H1 (cell line): ENCODE data around the gene PCDHGB6. TPM values are rescaled to one million over a fixed set of nuclear protein-coding genes. Genes with fewer than 3 reads are reported as not detected.
"Not testable (repeated sequence)": the region's sequence is repeated elsewhere in the genome, so short reads cannot be mapped to it uniquely, and the experiment has no call there.

Source experiments
- CTCF ChIA-PET: fragments of 300-600 bp; sonication (Branson Sonifier 250); formaldehyde crosslinking; loops from one replicate; lab custom pipeline; 2021; ENCODE audit not compliant: partially characterized antibody; lab: Charles Lee
- POLR2A ChIA-PET: fragments of 300-600 bp; sonication (Branson Sonifier 250); formaldehyde crosslinking; loops from one replicate; lab custom pipeline; 2021; ENCODE audit warnings: inconsistent platforms; ENCODE audit not compliant: partially characterized antibody; lab: Charles Lee
- DNase-seq, 2 experiments: peaks; one replicate each; pipeline versions ENCODE4 v3.0.0 to v3.0.0-alpha.2; 2010 to 2022; ENCODE audit warnings: low spot score in 2 of 2, low read depth in 1 of 2, mixed read lengths in 1 of 2
- FAIRE-seq: peaks from 2 replicates; lab custom pipeline; 2011; peaks lifted over from hg19 to GRCh38; lab: Jason Lieb, UNC
- H2AFZ ChIP-seq: 2 replicates; pipeline ENCODE4 v1.8.1; 2012; ENCODE audit warnings: low read length, inconsistent platforms
- H2AK5ac ChIP-seq: 2 replicates; pipeline ENCODE4 v1.6.1; 2013; ENCODE audit warnings: low read depth, low read length
- H2BK120ac ChIP-seq: replicated peaks from 2 replicates; pipeline ENCODE3; 2013; ENCODE audit warnings: low read depth, low read length, inconsistent platforms
- H2BK12ac ChIP-seq: 2 replicates; pipeline ENCODE4 v1.6.1; 2013; ENCODE audit warnings: low read depth, low read length
- H2BK15ac ChIP-seq: 2 replicates; pipeline ENCODE4 v1.6.1; 2013; ENCODE audit warnings: low read length
- H2BK20ac ChIP-seq: 2 replicates; pipeline ENCODE4 v1.6.1; 2013; ENCODE audit warnings: low read length
- H2BK5ac ChIP-seq: 2 replicates; pipeline ENCODE4 v1.6.1; 2013; ENCODE audit warnings: low read depth, low read length
- H3K14ac ChIP-seq: 2 replicates; pipeline ENCODE4 v1.6.1; 2013; ENCODE audit warnings: inconsistent platforms; ENCODE audit not compliant: insufficient read length
- H3K18ac ChIP-seq: 2 replicates; pipeline ENCODE4 v1.6.1; 2013; ENCODE audit warnings: low read length; ENCODE audit errors: extremely low read depth
- H3K23ac ChIP-seq: 2 replicates; pipeline ENCODE4 v1.6.1; 2013; ENCODE audit warnings: inconsistent platforms; ENCODE audit not compliant: insufficient read length
- H3K23me2 ChIP-seq: 2 replicates; pipeline ENCODE4 v1.6.1; 2013; ENCODE audit warnings: low read depth, low read length
- H3K27ac ChIP-seq: 2 replicates; pipeline ENCODE4 v1.6.1; 2011; ENCODE audit warnings: low read depth, low read length, inconsistent platforms
- H3K27me3 ChIP-seq, 4 experiments: replicated peaks in 1 of 4; 1 replicate in 1 of 4; 2 replicates in 3 of 4; pipeline versions ENCODE4 v1.6.1 to v1.8.1; 2011 to 2013; ENCODE audit warnings: low read length in 3 of 4, mild to moderate bottlenecking in 3 of 4, inconsistent platforms in 2 of 4, mixed read lengths in 2 of 4, moderate library complexity in 1 of 4; ENCODE audit not compliant: control insufficient read depth in 3 of 4, insufficient read depth in 3 of 4; ENCODE audit errors: extremely low read depth in 1 of 4
- H3K36me3 ChIP-seq, 4 experiments: 2 replicates each; pipeline versions ENCODE4 v1.6.1 to v1.8.1; 2011 to 2013; ENCODE audit warnings: mild to moderate bottlenecking in 4 of 4, low read length in 3 of 4, moderate library complexity in 2 of 4, control low read depth in 1 of 4, inconsistent platforms in 1 of 4; ENCODE audit not compliant: insufficient read depth in 4 of 4, control insufficient read depth in 2 of 4
- H3K4ac ChIP-seq: replicated peaks from 2 replicates; pipeline ENCODE3; 2013; ENCODE audit warnings: low read length, low read depth, mixed read lengths, inconsistent platforms; ENCODE audit not compliant: insufficient read length
- H3K4me1 ChIP-seq, 4 experiments: replicated peaks in 1 of 4; 1 replicate in 1 of 4; 2 replicates in 3 of 4; pipeline versions ENCODE4 v1.6.1 to v1.8.1; 2011 to 2013; ENCODE audit warnings: low read length in 3 of 4, inconsistent platforms in 2 of 4, mixed read lengths in 1 of 4; ENCODE audit not compliant: insufficient read depth in 4 of 4, control insufficient read depth in 3 of 4
- H3K4me2 ChIP-seq, 2 experiments: 2 replicates each; pipeline versions ENCODE4 v1.6.1 to v1.8.1; 2011 to 2013; ENCODE audit warnings: low read depth in 2 of 2, low read length in 2 of 2, control low read depth in 1 of 2, inconsistent platforms in 1 of 2, mild to moderate bottlenecking in 1 of 2; ENCODE audit not compliant: insufficient read depth in 1 of 2
- H3K4me3 ChIP-seq, 4 experiments: fragments of 200-600, 300-600 bp in 1 of 4; sonication (generic), shearing (Covaris generic), sonication (Bioruptor Twin) in 1 of 4; 2 replicates each; pipeline versions ENCODE4 v1.5.1 to v1.8.1; 2011 to 2016; ENCODE audit warnings: low read length in 4 of 4, low read depth in 3 of 4, control low read depth in 2 of 4, inconsistent platforms in 2 of 4, mild to moderate bottlenecking in 2 of 4, mixed read lengths in 1 of 4, moderate library complexity in 1 of 4; ENCODE audit not compliant: insufficient read depth in 2 of 4; ENCODE audit errors: extremely low read depth in 1 of 4
- H3K56ac ChIP-seq: replicated peaks from 2 replicates; pipeline ENCODE3; 2013; ENCODE audit warnings: low read depth, mild to moderate bottlenecking, mixed read lengths, low read length, inconsistent platforms; ENCODE audit not compliant: insufficient read length
- H3K79me1 ChIP-seq: 2 replicates; pipeline ENCODE4 v1.6.1; 2013; ENCODE audit warnings: low read depth, low read length, control low read depth
- H3K79me2 ChIP-seq, 2 experiments: 2 replicates each; pipeline versions ENCODE4 v1.6.1 to v1.8.1; 2012 to 2013; ENCODE audit warnings: low read length in 2 of 2, mild to moderate bottlenecking in 2 of 2, inconsistent platforms in 1 of 2; ENCODE audit not compliant: insufficient read depth in 2 of 2, control insufficient read depth in 1 of 2
- H3K9ac ChIP-seq, 4 experiments: replicated peaks in 1 of 4; 1 replicate in 1 of 4; 2 replicates in 3 of 4; pipeline versions ENCODE4 v1.6.1 to v1.8.1; 2011 to 2013; ENCODE audit warnings: low read depth in 3 of 4, low read length in 3 of 4, control low read depth in 2 of 4, mild to moderate bottlenecking in 2 of 4, moderate library complexity in 2 of 4, inconsistent platforms in 1 of 4; ENCODE audit errors: extremely low read depth in 1 of 4
- H3K9me3 ChIP-seq, 2 experiments: 2 replicates each; pipeline versions ENCODE4 v1.6.1 to v1.8.1; 2012 to 2013; ENCODE audit warnings: mild to moderate bottlenecking in 2 of 2, moderate library complexity in 2 of 2, control low read depth in 1 of 2, inconsistent platforms in 1 of 2, low read depth in 1 of 2, low read length in 1 of 2, mixed read lengths in 1 of 2; ENCODE audit not compliant: insufficient read depth in 2 of 2
- H4K20me1 ChIP-seq, 2 experiments: replicated peaks in 1 of 2; 2 replicates each; pipeline versions ENCODE3 to v1.8.1; 2011 to 2013; ENCODE audit warnings: inconsistent platforms in 2 of 2, low read length in 2 of 2, mild to moderate bottlenecking in 1 of 2; ENCODE audit not compliant: insufficient read depth in 2 of 2, control insufficient read depth in 1 of 2
- H4K5ac ChIP-seq: 2 replicates; pipeline ENCODE4 v1.6.1; 2013; ENCODE audit warnings: low read length, low read depth, mixed read lengths, inconsistent platforms; ENCODE audit not compliant: insufficient read length
- H4K8ac ChIP-seq: 2 replicates; pipeline ENCODE4 v1.8.0; 2013; ENCODE audit warnings: mild to moderate bottlenecking, moderate library complexity, low read length, inconsistent platforms; ENCODE audit not compliant: insufficient read depth; ENCODE audit errors: extremely low read depth
- H4K91ac ChIP-seq: replicated peaks from 2 replicates; pipeline ENCODE3; 2013; ENCODE audit warnings: low read length, mixed read lengths, inconsistent platforms; ENCODE audit not compliant: insufficient read length
- WGBS, 2 experiments: shearing (Covaris generic) in 1 of 2; methylation state at CpG; one replicate each; pipeline versions ENCODE4 v1.1.6 to v1.1.7; 2013 to 2015; ENCODE audit warnings: low lambda C conversion rate in 2 of 2, mixed read lengths in 2 of 2, inconsistent platforms in 1 of 2, low coverage in 1 of 2, missing lambda C conversion rate in 1 of 2; ENCODE audit not compliant: insufficient replicate concordance in 2 of 2, insufficient coverage in 1 of 2, insufficient read length in 1 of 2; ENCODE audit errors: extremely low coverage in 1 of 2, missing lambda C conversion rate in 1 of 2; 5-methylcytosine and 5-hydroxymethylcytosine counted together
- polyA plus RNA-seq, 7 experiments: library from polyadenylated mRNA; depleted of rRNA in 3 of 7; stranded (reverse) in 5 of 7; unstranded in 2 of 7; fragments of >200 nt in 5 of 7; fragments of 200-250 nt in 2 of 7; gene quantifications; 1 replicate in 5 of 7; 2 replicates in 1 of 7; 4 replicates in 1 of 7; pipeline versions ENCODE4 v1.2.1 to v1.2.3, GENCODE V29; 2011 to 2013; ENCODE audit warnings: missing spikeins in 2 of 7, mixed read lengths in 2 of 7
- total RNA-seq: library from RNA; stranded (reverse); fragmentation: NEBNext Ultra II Directional; extraction: Animal tissue kit (Norgen Biotek cat#: 25700); gene quantifications from 2 replicates; pipeline ENCODE4 v1.2.1, GENCODE V29; 2021

The PCDHGB6 gene
- total and polyA plus RNA-seq, 2 of the 8 experiments (the other 6 are each of a cell fraction or from before 2014, with no cell fraction given), result 3.4 to 4.1 TPM

- H3K27ac ChIP-seq, H3K4ac ChIP-seq, H3K4me2 ChIP-seq, H3K23ac ChIP-seq, H3K79me2 ChIP-seq, H3K14ac ChIP-seq, H2BK12ac ChIP-seq, H3K9ac ChIP-seq, H3K4me3 ChIP-seq, H4K91ac ChIP-seq, H2AFZ ChIP-seq, H2BK5ac ChIP-seq, H3K23me2 ChIP-seq, H3K36me3 ChIP-seq, H2BK15ac ChIP-seq, H4K5ac ChIP-seq, H2BK120ac ChIP-seq, H2AK5ac ChIP-seq, FAIRE-seq, H3K56ac ChIP-seq, H4K8ac ChIP-seq, H3K4me1 ChIP-seq, H3K18ac ChIP-seq, H3K79me1 ChIP-seq, DNase-seq, H4K20me1 ChIP-seq, H2BK20ac ChIP-seq: not testable (repeated sequence)
- Histone ChIP-seq H3K27me3 (peaks cover 0 to 12% (median 6%) of the 10 kb centered on the region in 4 experiments; a peak in 4 of 7 replicates), H3K9me3 (peaks cover 12 to 14% of the 10 kb centered on the region in 2 experiments)
- WGBS, 2 experiments, result 97% methylated on average over 24 of the region's 46 CpGs; no CpG with 5 or more reads in 1 of the 2 experiments
- POLR2A ChIA-PET, result interaction anchor here (1.2 to 2.7 kb wide), 3 partner anchors 64 to 170 kb away, joined by 3 to 9 read pairs (median 3); partner anchors contain the start of gene PCDHB15
- CTCF ChIA-PET, result interaction anchor here (0.8 to 23.3 kb wide), 25 partner anchors 9 to 320 kb away, joined by 3 to 1236 read pairs (median 15); partner anchors contain the start of genes PCDHB14, PCDHB15, PCDHB16 and PCDHB2
Observed at GRCh38 chr5:141414548-141415274, 6.9 kb downstream of the PCDHGB6 start.
